OCI-M1 (cell line): ENCODE measurements around the gene MYO9A.
"Not testable (repeated sequence)": the region's sequence is repeated elsewhere in the genome, so short reads cannot be mapped to it uniquely, and the experiment has no call there.

Source experiments
- DNase-seq: peaks from one replicate; lab custom pipeline; 2025; lab: John Stamatoyannopoulos, UW

The MYO9A gene

DNA sequence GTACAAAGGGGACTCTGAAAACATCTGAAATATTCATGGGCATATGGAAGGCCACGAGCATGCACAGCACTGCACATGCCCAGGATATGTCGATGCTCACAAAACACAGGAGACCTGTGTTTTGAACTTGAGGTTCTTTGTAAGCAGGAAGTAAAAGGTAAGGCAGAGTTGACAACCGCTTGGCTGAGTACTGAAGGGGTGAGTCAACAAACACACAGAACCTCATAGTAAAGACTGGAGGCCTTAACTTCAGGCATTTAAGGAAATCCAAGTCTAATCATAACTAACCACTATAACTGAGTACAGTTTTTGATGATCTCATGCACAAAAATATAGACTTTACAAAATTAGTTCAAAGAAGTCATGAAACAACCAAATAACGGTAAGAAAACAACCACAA, 80.6 kb downstream of the MYO9A start:
- no peak for DNase-seq

DNA sequence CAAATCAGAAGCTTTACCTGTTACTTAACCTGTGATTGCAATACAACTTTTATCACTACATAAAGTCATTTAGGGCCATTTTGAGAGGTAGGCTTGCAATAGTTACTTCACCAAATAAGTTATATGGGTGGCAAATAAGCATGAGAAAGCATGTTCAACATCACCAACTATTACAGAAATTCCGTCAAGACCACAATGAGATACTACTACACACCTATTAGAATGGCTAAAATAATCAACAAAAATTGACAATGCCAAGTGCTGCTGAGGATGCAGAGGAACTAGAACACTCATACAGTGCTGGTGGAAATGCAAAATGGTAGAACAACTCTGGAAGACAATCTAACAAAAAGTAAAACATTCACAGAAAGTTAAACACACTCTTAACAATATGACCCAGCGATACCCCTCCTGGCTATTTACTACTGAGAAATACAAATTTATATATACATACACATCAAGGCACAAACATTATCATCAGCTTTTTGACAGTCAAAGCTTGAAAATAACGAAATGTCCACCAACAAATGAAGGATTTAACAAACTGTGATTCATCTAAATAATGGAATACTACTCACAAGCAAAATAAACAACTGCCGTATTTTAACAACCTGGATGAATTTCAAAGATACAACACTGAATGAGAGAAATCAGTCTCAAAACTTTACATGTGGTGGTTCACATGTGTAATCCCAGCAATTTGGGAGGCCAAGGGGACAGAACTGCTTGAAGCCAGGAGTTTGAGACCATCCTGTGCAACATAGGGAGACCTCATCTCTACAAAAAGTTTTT, 82.9 kb downstream of the MYO9A start:
- DNase-seq: no peak

DNA sequence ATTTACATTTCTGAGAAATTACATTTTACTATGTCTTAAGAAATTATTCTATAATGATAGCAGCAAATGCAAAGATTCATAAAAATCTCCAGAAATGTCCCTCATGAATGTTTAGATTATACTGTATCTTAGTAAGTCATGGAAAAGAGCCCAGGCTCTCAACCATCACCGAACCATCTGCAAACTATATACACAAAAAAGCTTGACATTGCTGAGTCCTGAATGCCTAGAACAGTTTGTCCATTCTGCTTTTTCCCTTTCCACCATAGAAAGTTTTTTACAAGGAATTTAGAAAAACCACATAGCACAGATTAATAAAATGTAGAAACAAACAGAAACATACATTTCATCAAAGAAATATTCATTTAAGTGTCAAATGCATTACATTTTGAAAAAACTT, 83.6 kb downstream of the MYO9A start:
- DNase-seq: no peak

DNA sequence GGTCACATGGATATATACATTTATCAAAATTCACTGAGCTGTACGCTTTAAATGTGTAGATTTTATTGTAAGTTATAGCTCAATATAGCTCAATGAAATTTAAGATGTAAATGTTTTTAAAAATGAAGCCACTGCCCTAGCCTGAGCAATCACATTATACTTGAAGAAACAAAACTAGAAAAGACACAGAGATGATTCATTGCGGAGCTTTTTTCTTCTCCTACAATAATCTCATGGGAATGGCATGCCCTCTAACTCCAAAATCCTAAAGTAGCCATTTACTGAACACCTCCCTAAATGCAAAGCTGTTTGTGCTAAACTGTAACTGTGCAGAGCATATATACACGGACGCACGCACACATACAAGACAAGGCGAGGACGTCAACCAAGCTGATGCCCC, 84.2 kb downstream of the MYO9A start:
- DNase-seq: no peak

DNA sequence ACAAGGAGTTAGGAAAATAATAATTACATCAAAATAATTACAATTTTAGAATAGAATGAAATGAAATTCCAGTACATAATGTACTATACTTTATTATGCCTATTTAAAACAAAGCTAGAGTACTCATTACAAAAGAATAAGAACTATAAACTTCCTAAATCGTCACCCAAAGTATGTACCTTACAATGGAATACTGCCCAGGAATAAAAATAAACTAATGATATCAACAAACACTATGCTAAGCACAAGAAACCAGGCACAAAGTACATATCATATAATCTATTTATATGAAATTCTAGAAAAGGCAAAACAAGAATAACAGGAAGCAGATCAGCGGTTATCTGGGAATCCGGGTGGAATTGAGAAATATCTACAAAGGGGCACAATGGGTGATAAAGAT, 84.7 kb downstream of the MYO9A start:
- DNase-seq: peak; percentile 4

DNA sequence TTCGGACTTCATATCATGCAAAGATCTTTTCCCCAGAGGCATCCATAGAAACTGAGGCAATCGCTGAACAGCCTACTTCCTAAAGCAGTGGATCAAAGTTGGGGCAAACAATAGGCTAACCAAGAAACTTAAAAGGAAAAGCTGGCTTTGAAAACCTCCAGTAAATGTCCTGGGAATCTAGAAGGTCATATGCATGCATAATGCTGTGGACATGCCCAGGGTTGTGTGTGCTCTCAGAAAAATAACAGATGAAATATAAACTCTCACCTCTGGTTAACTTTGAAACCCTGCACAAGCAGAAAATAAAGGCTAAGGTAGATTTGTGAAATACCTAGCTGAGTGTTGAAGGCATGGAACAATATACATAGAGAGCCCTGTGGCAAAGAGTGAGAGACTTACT, 96.3 kb downstream of the MYO9A start:
- DNase-seq: no peak

DNA sequence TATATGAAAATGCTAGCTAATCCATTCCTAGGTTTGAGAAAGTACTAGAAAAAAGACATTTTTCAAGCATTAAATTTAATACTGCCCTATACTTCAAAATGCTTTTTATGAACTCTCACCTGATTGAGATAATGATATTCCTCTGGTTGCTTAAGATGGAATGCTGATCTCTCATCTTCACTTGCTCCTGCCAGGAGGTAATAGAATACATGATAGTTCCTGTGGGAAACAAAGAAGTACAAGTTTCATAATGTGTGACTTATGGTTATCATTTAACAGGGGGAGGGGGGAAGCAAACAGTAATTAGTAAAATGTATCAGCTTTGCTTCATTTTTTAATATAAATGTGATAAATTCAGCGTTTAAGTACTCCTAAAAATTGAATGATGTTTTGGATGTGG, 97.2 kb downstream of the MYO9A start:
- no peak for DNase-seq

DNA sequence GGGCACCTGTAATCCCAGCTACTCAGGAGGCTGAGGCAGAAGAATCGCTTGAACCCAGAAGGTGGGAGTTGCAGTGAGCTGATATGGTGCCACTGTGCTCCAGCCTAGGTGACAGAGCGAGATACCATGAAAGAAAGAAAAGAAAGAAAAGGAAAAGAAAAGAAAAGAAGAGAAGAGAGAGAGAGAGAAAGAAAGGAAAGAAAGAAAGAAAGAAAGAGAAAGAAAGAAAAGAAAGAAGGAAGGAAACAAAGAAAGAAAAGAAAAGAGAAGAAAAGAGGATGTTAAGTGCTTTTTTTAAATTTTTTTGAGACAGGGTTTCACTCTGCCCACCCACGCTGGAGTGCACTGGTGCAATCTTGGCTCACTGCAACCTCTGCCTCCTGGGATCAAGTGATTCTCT, 103.4 kb downstream of the MYO9A start:
- DNase-seq: not testable (repeated sequence)

DNA sequence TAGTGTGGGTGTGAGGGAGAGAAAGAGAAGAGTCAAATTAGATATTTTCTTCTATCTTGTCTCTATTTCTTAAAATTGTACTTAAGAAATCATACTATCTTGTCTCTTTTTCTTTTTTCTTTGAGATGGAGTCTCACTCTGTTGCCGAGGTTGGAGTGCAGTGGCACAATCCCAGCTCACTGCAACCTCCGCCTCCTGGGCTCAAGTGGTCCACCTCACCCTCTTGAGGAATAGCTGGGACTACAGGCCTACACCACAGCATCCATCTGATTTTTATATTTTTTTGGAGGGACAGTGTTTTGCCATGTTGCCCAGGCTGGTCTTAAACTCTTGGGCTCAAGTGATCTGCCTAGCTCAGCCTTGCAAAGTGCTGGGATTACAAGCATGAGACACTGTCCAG, 104.2 kb downstream of the MYO9A start:
- no peak for DNase-seq

DNA sequence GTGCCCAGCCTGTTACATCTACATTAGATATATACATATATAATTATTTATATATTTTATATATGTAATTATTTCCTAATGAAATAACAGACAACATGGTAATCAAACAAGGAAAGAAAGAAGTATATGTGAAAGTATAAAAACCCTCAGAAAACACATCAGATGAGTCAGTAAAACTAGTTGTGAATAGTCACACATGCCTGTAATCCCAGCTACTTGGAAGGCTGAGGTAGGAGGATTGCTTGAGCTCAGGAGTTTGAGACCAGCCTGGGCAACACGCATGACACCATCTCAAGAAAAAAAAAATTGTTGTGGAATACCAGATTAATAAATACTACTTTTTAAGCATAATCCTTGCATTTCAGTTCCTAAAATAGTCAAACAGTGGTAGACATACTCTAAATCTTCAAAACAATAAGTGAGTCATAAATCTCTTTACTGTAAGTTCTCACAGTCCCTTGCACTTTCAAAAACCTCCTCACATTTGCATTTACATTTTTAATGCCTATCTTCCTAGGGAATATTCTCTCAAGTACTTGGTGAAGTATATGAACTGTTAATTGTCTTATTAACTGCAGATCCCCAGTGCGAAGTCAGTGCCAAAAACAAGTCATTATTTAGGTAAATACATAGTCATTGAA, 106.5 kb downstream of the MYO9A start:
- no peak for DNase-seq

DNA sequence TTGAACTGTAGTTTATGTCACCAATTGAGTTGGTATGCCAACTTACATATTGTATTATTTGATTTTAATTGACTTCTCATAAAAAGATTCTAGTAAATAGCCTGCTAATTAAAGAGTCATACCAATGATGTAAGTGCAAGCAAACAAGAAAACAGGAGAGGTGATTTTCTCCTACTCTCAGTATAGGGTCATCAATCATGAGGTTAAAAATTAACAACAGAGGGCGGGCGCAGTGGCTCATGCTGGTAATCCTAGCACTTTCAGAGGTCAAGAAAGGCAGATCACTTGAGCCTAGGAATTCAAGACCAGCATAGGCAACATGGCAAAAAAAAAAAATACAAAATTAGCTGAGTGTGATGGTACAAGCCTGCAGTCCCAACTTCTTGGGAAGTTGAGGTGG, 108.7 kb downstream of the MYO9A start:
- DNase-seq: no peak

DNA sequence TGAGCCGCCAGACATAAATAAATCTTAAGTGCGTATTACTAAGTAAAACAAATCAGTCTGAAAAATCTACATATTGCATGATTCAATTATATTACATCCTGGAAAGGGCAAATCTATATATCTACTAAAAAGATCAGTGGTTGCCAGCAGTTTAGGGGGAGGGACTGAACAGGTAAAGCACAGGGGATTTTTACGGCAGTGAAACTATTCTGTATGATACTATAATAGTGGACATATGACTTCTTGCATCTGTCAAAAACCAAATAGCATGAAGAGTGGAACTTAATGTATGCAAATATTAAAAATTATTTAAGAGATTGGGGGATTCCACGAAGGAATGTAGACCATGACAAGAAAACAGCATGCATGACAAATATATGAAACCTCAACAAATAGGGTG, 111.6 kb downstream of the MYO9A start:
- no peak for DNase-seq

DNA sequence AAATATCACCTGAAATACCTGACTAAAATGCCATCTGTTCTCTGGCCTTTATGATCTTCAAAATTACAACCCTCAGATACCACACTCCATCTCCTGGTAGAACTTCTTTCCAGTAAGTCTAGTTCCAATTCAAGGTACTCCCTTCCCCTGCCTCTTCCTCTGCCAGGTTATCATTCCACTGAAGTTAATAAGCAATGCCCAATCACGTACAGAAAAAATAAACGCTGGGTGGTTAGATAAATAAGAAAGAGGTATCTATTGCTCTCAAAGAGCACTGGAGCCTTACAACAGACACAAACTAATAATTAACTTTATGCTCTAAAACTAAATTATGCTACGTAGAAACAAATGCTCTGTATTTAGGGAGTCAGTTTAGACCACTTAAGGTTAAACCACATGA, 112.5 kb downstream of the MYO9A start:
- DNase-seq: no peak

DNA sequence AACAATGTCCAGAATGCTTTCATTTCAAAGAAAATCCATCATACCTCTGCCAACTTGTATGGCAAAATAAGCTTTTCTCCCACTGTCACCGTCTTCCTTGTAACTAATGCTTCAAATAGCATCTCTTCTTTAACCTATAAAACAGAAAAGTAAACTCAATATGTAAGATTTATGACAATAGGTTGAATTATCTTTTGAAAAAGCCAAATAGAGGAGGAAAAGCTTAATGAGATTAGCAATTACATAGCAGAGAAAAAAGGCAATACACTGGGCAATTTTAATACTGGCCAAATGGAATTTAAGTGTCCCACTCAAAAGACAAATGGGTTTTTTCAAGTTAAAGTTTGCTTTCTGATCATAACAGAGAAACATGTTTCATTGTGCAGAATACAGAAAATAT, 118.1 kb downstream of the MYO9A start:
- DNase-seq: no peak

DNA sequence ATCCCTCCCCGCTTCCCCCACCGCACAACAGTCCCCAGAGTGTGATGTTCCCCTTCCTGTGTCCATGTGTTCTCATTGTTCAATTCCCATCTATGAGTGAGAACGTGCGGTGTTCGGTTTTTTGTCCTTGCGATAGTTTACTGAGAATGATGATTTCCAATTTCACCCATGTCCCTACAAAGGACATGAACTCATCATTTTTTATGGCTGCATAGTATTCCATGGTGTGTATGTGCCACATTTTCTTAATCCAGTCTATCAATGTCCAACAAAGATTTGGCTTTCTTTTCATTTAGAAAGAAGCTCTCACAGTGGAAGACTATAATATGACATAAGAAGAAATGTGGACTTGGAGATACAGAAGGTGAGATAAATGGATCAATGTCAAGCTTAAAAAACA, 119.2 kb downstream of the MYO9A start:
- DNase-seq: not testable (repeated sequence)

DNA sequence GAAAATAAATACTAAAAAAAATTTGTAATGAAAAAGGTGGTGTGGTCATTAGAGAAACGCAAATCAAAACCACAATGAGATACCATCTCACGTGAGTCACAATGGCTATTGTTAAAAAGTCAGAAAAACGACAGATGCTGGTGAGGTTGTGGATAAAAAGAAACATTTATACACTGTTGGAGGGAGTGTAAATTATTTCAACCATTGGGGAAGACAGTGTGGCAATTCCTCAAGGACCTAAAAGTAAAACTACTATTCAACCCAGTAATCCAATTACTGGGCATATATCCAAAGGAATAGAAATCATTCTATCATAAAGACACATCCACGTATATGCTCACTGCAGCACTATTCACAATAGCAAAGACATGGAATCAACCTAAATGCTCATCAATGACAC, 120.3 kb downstream of the MYO9A start:
- DNase-seq: no peak

DNA sequence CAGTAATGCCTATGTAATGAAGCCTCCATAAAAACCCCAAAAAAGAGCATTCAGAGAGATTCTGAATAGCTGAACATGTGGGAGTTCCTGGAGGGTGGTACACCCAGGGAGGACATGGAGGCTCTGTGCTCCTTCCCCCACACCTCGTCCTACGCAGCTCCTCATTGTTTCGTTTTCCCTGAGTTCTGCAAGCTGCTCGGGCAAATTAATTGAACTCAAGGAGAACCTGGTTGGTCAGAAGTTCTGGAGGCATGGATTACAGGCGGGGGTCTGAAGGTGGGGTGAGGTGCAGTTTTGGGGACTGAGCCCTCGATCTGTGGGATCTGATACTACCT, 142.2 kb downstream of the MYO9A start:
- DNase-seq: no peak

DNA sequence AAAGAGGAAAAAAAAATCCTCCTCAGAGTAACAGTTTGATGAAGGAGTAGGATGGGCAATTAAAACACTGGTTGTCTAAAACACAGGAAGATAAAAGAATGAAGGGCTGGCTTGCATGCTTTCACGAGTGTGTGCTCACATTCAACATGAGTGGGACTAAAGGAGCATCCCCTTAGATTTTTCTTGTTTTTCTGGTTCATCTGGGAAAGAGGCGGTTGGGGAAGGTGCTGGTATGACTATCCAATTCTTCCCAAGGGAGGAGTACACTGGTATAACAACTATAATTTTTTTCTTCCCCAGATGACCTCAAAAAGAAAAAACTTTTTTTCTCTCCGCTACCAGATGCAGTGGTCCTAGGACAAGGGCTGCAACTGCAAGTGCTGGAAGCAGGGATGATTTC, 143.7 kb downstream of the MYO9A start:
- no peak for DNase-seq

DNA sequence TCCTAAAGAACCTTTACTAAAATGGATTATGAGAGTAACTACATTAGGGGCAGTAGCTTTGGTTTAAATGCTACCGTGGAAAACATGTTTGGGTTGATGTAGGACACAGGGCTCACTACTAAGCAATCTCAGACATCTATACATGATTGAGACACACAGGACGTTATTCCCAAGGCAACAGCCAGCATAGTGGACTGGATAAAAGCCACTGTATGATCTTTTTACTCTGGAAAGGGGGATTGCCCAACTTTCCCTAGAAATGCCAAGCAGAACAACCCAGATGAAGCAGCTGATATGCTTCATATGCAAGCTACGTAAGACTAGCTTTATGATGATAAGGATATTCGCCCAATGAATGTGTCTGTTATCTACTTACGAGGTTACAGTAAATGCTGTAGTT, 144.6 kb downstream of the MYO9A start:
- no peak for DNase-seq

DNA sequence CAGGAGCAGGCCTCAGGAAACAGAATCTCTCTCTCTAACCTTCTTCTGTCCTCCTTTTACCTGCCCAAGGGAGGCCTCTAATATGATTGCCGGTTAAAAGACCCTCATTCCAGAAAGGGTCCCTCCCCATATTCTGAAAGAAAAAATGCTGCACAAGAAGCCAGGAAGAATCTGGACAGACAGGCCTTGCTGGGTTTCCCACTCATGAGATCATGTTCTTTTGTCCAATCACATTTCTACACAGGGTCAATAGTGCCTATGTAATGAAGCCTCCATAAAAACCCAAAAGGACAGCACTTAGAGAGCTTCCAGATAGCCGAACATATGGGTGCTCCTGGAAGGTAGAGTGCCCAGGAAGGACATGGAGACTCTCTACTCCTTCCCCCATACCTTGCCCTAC, 146.0 kb downstream of the MYO9A start:
- no peak for DNase-seq

DNA sequence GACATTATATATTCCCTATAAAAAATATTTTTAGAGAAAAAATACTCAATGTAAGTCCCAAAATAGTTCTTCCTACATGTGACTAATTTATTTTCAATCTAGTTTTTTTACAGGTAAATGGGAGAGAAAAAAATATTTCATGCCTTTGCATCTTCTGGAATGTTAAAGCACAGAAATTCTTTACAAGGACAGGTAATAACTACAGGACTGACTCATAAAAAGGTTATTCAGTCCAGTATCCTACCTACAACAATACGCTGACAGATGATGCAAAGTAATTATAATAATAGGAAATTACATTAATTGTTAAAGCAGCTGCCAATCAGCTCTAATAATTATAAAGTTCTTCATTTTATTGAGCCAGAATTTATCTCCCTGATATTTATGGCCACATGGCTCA, 147.5 kb downstream of the MYO9A start:
- DNase-seq: no peak

DNA sequence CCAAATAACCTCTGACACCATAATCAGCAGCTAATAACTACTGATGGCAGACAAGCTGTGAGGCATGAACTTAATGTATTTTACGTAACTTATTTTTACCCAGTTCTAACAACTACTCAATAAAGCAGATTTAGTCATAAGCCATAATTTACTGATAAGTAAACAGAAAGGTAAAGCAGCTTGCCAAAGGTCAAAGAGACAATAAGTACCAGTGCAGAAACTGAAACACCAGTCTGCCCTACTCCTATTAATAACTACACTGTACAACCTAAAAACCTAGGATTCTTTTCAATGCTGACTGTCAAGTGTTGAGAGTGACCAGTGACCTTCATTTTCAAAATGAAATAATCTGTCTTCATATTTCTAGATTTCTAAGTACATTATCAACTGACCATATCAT, 155.4 kb downstream of the MYO9A start:
- no peak for DNase-seq

DNA sequence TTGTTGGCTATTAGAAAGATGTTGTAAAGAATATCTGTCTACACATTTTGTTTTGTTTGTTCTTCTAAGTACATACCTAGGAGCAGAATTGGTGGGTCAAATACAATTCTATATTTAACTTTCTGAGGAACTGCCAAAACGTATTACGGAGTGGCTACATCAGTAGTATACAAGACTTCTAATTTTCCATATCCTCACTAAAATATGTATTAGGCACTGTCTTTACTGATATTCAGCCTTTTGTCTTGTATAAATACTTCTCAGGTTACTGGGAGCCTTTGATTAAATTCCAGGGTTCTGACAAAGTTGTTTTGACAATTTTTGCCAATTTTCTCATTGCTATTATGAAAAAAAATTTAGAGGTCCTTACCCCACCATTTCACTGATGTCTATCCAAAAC, 160.9 kb downstream of the MYO9A start:
- DNase-seq: no peak

DNA sequence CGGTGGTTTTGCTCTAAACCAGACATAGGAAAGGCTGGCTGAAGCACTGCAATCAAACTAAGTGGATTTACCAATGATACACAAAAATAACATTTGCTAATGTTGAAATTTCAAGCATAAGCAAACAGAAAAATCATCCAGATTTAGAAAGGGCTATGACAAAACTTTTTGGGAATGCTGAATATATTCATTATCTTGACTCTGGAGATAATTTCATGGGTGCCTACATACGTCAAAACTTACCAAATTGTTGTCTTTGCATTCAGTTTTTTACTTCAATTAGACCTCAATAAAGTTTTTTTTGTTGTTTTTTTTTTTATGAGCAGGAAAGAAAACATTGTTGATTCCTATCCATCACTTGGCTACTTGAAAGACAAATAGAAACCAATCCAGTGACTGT, 166.8 kb downstream of the MYO9A start:
- DNase-seq: no peak
